HepG2 (cell line): ENCODE results near the gene PYGO2. TPM values are rescaled to one million over a fixed set of nuclear protein-coding genes. Genes with fewer than 3 reads are reported as not detected.

Experiments
- DNMT3B ChIP-seq: conservative IDR thresholded peaks from 2 replicates; pipeline ENCODE4 v1.6.1; 2016; ENCODE audit warnings: missing biosample characterization, control low read depth
- GRHL1 ChIP-seq: sonication (generic); formaldehyde crosslinking; conservative IDR thresholded peaks from 2 replicates; pipeline ENCODE4 v1.8.0; 2022; ENCODE audit warnings: missing genetic modification reagents
- HMGXB3 ChIP-seq: sonication (generic); formaldehyde crosslinking; IDR thresholded peaks from 2 replicates; pipeline ENCODE4 v1.4.0; 2020; ENCODE audit warnings: missing genetic modification reagents, borderline replicate concordance
- KAT7 ChIP-seq: IDR thresholded peaks from 2 replicates; pipeline ENCODE4 v1.6.1; 2018; ENCODE audit warnings: borderline replicate concordance, missing compliant biosample characterization
- NCOR1 ChIP-seq: fragments of 200-600 bp; sonication (generic); IDR thresholded peaks from 2 replicates; pipeline ENCODE4 v1.7.0; 2017; ENCODE audit warnings: antibody characterized with exemption, low read length, borderline replicate concordance
- NFKBIZ ChIP-seq: IDR thresholded peaks from 2 replicates; pipeline ENCODE4 v1.6.1; 2018; ENCODE audit warnings: missing genetic modification reagents, missing compliant biosample characterization
- NFYB ChIP-seq: sonication (generic); formaldehyde crosslinking; IDR thresholded peaks from 2 replicates; pipeline ENCODE4 v1.4.0; 2020; ENCODE audit warnings: missing genetic modification reagents
- SOX6 ChIP-seq, 2 experiments: fragments of 450-650 bp in 1 of 2; sonication (generic) in 1 of 2; formaldehyde crosslinking in 1 of 2; IDR thresholded peaks; 2 replicates each; pipeline versions ENCODE4 v1.4.0 to v1.6.1; 2017 to 2020; ENCODE audit warnings: antibody characterized with exemption in 1 of 2, mild to moderate bottlenecking in 1 of 2, missing genetic modification reagents in 1 of 2
- TFDP2 ChIP-seq: sonication (generic); formaldehyde crosslinking; IDR thresholded peaks from 2 replicates; pipeline ENCODE4 v1.4.0; 2020; ENCODE audit warnings: missing genetic modification reagents
- TOPORS ChIP-seq: sonication (generic); formaldehyde crosslinking; IDR thresholded peaks from 2 replicates; pipeline ENCODE4 v1.8.0; 2023; ENCODE audit warnings: mild to moderate bottlenecking, missing genetic modification reagents
- ZNF564 ChIP-seq: sonication (generic); formaldehyde crosslinking; IDR thresholded peaks from 2 replicates; pipeline ENCODE4 v1.8.1; 2023; ENCODE audit warnings: mild to moderate bottlenecking, missing genetic modification reagents
- ZNF569 ChIP-seq: sonication (generic); formaldehyde crosslinking; IDR thresholded peaks from 2 replicates; pipeline ENCODE4 v1.5.0; 2020; ENCODE audit warnings: mild to moderate bottlenecking, missing genetic modification reagents, moderate library complexity, borderline replicate concordance
- ZNF766 ChIP-seq: sonication (generic); formaldehyde crosslinking; IDR thresholded peaks from 2 replicates; pipeline ENCODE4 v1.5.0; 2020; ENCODE audit warnings: missing genetic modification reagents, borderline replicate concordance
- polyA plus RNA-seq, 8 experiments: library from polyadenylated mRNA; depleted of rRNA in 3 of 8; stranded (reverse) in 7 of 8; unstranded in 1 of 8; fragments of >200 nt; fragmentation: Illumina TruSeq in 4 of 8; extraction: Trizol in 4 of 8; gene quantifications; 2 replicates each; pipeline versions ENCODE4 v1.2.1 to v1.2.3, GENCODE V29; 2011 to 2016; ENCODE audit warnings: low read depth in 4 of 8, missing spikeins in 1 of 8, mixed read lengths in 1 of 8; ENCODE audit not compliant: insufficient read depth in 1 of 8
- total RNA-seq, 5 experiments: library from RNA; depleted of rRNA; stranded (reverse); fragments of >200 nt; fragmentation: Illumina TruSeq; extraction: Trizol; gene quantifications; 2 replicates each; pipeline ENCODE4 v1.2.3, GENCODE V29; 2016; ENCODE audit warnings: low read depth in 1 of 5

Gene PYGO2
- total and polyA plus RNA-seq, 2 of the 13 experiments (the other 11 are each of a cell fraction or from before 2014, with no cell fraction given) = 20.3 to 21.8 TPM

- peak; percentile 72 for TF ChIP-seq TFDP2 (CRISPR knock-in tag)
- TF ChIP-seq KAT7 = peak; percentile 56
- TF ChIP-seq TOPORS (CRISPR knock-in tag) = peak; percentile 30; the same call in 1 of the 2 replicates
- TF ChIP-seq NFKBIZ (CRISPR knock-in tag) = peak; percentile 32
- TF ChIP-seq ZNF766 (CRISPR knock-in tag) = 0 out of 2 replicates have a peak, but pooled peaks have one; percentile 17
- TF ChIP-seq ZNF564 = no peak; the same call in 1 of the 2 replicates
- TF ChIP-seq ZNF569 (CRISPR knock-in tag) = no peak
- TF ChIP-seq SOX6 (IDR thresholded peaks at IDR 0.05) = no peak
- TF ChIP-seq SOX6 (CRISPR knock-in tag; IDR thresholded peaks at IDR 0.05) = peak; percentile 87
- no peak; the same call in 1 of the 2 replicates for TF ChIP-seq HMGXB3 (CRISPR knock-in tag)
- TF ChIP-seq NFYB (CRISPR knock-in tag) = peak; percentile 31; the same call in 1 of the 2 replicates
- no peak for TF ChIP-seq GRHL1 (CRISPR knock-in tag)
- peak; percentile 22; the same call in 1 of the 2 replicates for TF ChIP-seq DNMT3B (CRISPR knock-in tag)
- peak; percentile 40; the same call in 1 of the 2 replicates for TF ChIP-seq NCOR1
Measured at GRCh38 chr1:155000726-155001424, 39.3 kb upstream of the PYGO2 start (continued).
